Measurements from ENCODE around the gene LMBR1. TPM values are rescaled to one million over a fixed set of nuclear protein-coding genes. Genes with fewer than 3 reads are reported as not detected.
"Not testable (repeated sequence)": the region's sequence is repeated elsewhere in the genome, so short reads cannot be mapped to it uniquely, and the experiment has no call there.

LMBR1 gene
- total RNA-seq (ENCODE audit: unreplicated experiment), result 159 TPM
- long read RNA-seq, full-length matches to known transcripts, result 16 of 29 reads
- long read RNA-seq, partial matches to known transcripts, result 3 of 29 reads
- long read RNA-seq, other reads (novel, unspliced or antisense), result 10 of 29 reads

DNA sequence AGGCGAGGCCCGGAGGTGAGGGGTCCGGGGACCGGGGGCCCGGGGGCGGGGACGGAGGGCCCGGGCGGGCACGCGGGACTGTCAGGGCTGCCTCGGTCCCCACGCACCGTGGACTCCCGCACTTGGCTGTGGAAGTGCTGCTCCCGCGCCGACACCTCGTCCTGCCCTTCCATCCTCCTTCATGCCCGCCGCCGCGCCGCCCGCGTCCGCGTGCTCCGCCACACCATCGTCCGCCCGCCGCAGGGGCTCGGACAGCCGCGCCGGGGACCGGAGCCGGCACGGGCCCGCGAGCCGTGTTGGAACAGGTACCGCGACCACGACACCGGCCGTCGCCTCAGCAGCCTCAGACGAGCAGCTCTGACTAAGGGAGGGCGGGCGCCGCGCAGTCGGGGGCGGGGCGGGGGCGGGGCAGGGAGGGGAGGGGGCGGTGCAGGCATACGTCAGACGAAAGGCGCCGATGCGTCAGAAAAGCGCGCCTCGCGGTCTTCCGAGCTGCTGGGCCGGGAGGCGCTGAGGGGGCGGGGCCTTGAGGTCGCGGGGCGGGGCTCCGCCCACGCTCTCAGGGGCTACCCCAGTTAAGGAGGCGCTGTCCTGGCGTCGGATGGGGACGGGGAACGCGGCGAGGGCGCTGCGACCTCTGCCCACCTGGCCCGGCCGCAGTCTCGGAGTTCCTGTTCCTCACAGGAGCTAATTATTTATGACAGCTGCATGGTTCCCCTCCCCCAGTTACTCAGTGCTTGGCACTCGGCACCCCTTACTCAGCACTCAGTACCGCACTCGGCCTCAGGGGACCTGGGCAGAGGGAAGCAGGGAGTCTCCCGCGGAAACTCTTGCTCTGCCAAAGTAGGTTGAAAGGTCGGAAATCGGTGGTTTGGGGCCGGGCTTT lies at the start of gene LMBR1:
LMBR1 (minus strand) TSS at position 363 of the 886 bp plus-strand sequence; CDS start at position 173, 190 bp downstream.
- DNase-seq (ENCODE audit: low spot score), result peak; percentile 97
- Mint-ChIP-seq H3K4me1 (ENCODE audit: unreplicated experiment) (peaks cover 52% of the 10 kb centered on the region), H3K36me3 (ENCODE audit: low read depth, unreplicated experiment) (peaks cover 24% of the 10 kb centered on the region), H3K4me3 (ENCODE audit: unreplicated experiment) (peak within 1 kb of the TSS; percentile 99), H3K9me3 (ENCODE audit: unreplicated experiment) (no peaks in the 10 kb centered on the region), H3K27me3 (ENCODE audit: unreplicated experiment) (peaks cover 17% of the 10 kb centered on the region), H3K27ac (ENCODE audit: unreplicated experiment) (peak within 1 kb of the TSS; percentile 92)
- TF ChIP-seq CTCF (IDR thresholded peaks at IDR 0.05; ENCODE audit: unreplicated experiment), result peak; percentile 72

DNA sequence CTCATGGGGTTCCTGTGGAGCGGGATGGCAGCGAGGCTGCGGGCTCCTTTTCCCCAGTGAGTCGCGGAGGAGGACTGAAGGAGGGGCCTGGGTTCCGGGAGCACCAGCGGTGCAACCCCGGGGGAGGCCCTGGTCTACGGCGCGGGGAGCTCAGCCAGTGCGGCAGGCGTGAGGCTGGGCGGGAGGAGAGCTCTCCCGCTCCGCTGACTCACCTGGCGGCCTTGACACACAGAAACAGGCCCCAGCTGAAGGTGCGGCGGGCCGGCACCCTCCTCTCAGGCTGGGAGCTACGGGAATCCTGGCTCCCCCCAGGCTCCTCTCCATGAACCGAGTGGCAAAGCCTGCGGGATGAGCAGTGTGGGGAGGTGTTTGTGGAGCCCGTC lies 49.7 kb upstream of the LMBR1 start:
- no peak for DNase-seq (ENCODE audit: low spot score)
- H3K27ac Mint-ChIP-seq (ENCODE audit: unreplicated experiment), result no peak overlapping the region
- peaks cover 14% of the 10 kb centered on the region for H3K27me3 Mint-ChIP-seq (ENCODE audit: unreplicated experiment)

DNA sequence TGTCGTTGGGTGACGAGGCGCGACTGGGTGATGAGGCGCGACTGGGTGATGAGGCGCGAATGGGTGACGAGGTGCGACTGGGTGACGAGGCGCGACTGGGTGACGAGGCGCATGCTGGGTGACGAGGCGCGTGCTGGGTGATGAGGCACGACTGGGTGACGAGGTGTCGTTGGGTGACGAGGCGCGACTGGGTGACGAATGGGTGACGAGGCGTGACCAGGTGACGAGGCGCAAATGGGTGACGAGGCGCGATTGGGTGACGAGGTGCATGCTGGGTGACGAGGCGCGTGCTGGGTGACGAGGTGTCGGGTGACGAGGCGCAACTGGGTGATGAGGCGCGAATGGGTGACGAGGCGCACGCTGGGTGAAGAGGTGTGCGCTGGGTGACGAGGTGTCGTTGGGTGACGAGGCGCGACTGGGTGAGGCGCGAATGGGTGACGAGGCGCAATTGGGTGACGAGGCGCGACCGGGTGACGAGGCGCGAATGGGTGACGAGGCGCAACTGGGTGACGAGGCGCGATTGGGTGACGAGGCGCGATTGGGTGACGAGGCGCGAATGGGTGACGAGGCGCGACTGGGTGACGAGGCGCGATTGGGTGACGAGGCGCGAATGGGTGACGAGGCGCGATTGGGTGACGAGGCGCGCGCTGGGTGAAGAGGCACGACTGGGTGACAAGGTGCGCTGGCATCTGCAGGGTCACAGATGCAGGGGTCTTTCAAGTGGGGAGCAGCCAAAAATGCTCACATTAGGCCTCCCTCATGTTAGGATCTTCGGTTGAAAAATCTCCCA lies 48.6 kb upstream of the LMBR1 start:
- DNase-seq (ENCODE audit: low spot score), result no peak
- TF ChIP-seq CTCF (IDR thresholded peaks at IDR 0.05; ENCODE audit: unreplicated experiment), result no peak
- Mint-ChIP-seq H3K27me3 (ENCODE audit: unreplicated experiment) (peaks cover 14% of the 10 kb centered on the region), H3K4me3 (ENCODE audit: unreplicated experiment) (peak overlapping the region; percentile 67), H3K9me3 (ENCODE audit: unreplicated experiment) (no peaks in the 10 kb centered on the region), H3K4me1 (ENCODE audit: unreplicated experiment) (peaks cover 22% of the 10 kb centered on the region), H3K27ac (ENCODE audit: unreplicated experiment) (no peak overlapping the region), H3K36me3 (ENCODE audit: low read depth, unreplicated experiment) (peaks cover 10% of the 10 kb centered on the region)

More for the DNA sequence above, 49.7 kb upstream of the LMBR1 start:
- Mint-ChIP-seq H3K4me1 (ENCODE audit: unreplicated experiment) (peaks cover 32% of the 10 kb centered on the region), H3K9me3 (ENCODE audit: unreplicated experiment) (no peaks in the 10 kb centered on the region), H3K36me3 (ENCODE audit: low read depth, unreplicated experiment) (peaks cover 14% of the 10 kb centered on the region), H3K4me3 (ENCODE audit: unreplicated experiment) (no peak overlapping the region)
- no peak for TF ChIP-seq CTCF (IDR thresholded peaks at IDR 0.05; ENCODE audit: unreplicated experiment)

DNA sequence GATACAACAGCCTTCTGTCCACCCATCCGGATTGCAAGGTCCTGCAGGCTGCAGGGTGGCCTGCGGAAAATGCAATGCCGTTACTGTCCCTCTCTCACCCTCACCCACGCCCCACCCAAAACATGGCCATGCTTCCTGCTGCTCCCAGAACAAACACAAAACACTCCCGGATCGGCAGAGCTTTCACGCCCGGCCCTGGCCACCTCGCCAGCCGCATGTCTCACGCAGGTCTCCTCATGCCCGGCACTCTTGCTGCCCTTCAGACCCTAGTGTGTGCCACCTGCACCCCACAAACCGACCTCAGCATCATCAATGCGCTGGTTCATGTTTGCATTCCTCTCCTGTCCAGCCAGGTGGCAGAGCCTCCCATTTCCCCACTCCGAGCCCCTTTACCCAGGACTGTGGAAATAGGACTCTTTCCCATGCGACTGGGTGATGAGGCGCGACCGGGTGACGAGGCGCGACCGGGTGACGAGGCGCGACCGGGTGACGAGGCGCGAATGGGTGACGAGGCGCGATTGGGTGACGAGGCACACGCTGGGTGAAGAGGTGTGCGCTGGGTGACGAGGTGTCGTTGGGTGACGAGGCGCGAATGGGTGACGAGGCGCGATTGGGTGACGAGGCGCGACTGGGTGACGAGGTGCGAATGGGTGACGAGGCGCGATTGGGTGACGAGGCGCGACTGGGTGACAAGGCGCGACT lies 47.6 kb upstream of the LMBR1 start:
- TF ChIP-seq CTCF (IDR thresholded peaks at IDR 0.05; ENCODE audit: unreplicated experiment), result no peak
- Mint-ChIP-seq H3K36me3 (ENCODE audit: low read depth, unreplicated experiment) (peaks cover 10% of the 10 kb centered on the region), H3K4me1 (ENCODE audit: unreplicated experiment) (peaks cover 16% of the 10 kb centered on the region), H3K4me3 (ENCODE audit: unreplicated experiment) (no peak overlapping the region), H3K27me3 (ENCODE audit: unreplicated experiment) (peaks cover 14% of the 10 kb centered on the region), H3K9me3 (ENCODE audit: unreplicated experiment) (no peaks in the 10 kb centered on the region), H3K27ac (ENCODE audit: unreplicated experiment) (no peak overlapping the region)
- DNase-seq (ENCODE audit: low spot score), result no peak

- not testable (repeated sequence) for H3K27me3 Mint-ChIP-seq (ENCODE audit: unreplicated experiment); H3K4me3 Mint-ChIP-seq (ENCODE audit: unreplicated experiment); H3K27ac Mint-ChIP-seq (ENCODE audit: unreplicated experiment); DNase-seq (ENCODE audit: low spot score); H3K4me1 Mint-ChIP-seq (ENCODE audit: unreplicated experiment); H3K9me3 Mint-ChIP-seq (ENCODE audit: unreplicated experiment); H3K36me3 Mint-ChIP-seq (ENCODE audit: low read depth, unreplicated experiment)
These were observed 43.8 kb upstream of the LMBR1 start for GRCh38 chr7:156936766-156937165.
